GM20000 (cell line): ENCODE measurements around the gene ATP2B2.

ENCODE experiments used
- DNase-seq: peaks from one replicate; pipeline ENCODE4 v3.0.0; 2012; ENCODE audit warnings: low spot score
- CTCF ChIP-seq: IDR thresholded peaks from 2 replicates; pipeline ENCODE4 v1.5.1; 2012; ENCODE audit warnings: mild to moderate bottlenecking, control low read depth; ENCODE audit errors: extremely low read depth, missing control alignments

Gene ATP2B2

GRCh38 chr3:10528046-10528445 is 22.7 kb upstream of the ATP2B2 start:
- DNase-seq: no peak
- TF ChIP-seq CTCF: no peak

- no peak for DNase-seq
- no peak for TF ChIP-seq CTCF
Observed at GRCh38 chr3:10527295-10528001, 22.1 kb upstream of the ATP2B2 start.

DNA sequence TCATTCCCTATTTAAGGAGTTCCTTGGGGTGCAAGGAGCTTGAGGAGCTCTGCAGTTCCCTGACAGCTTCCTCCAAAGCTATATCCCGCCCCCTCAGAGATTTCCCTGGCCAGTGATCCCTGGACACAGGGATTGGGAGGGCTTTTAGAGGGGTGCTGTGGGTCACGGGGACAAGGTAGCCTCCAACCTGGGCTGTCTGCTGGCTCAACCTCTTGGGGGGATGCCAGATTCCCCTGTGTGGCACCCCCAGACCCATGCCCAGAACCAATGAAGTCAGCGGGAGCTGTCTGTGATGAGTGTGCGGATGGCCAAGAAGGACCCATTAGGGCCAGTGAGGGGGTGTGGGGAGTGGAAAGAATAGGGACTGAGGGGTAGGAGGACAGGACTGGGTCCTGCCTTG is 21.0 kb upstream of the ATP2B2 start:
- DNase-seq: no peak
- no peak for TF ChIP-seq CTCF

DNA sequence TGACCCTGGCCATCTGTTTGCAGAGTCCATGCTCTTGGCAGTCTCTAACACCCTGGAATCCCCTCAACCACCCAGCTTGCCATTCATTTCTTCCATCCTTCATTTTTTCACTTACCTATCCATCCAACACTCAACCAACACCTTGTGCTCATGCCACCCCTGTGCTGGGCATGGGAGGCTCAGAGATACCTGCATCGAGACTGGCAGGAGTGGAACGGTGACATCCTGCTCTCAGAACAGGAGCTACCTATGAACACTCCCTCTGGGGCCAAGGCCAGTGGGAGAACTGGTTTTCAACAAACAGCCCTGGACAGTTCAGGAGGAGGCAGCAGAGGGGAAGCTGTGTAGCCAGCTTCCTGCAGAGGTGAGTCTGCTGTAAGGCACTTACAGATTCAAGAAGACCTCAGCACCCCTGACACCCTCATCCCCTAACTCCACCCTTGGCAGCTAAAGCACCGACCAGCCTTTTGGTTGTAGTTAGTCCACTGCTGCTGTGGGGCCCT is 19.5 kb upstream of the ATP2B2 start:
- DNase-seq: no peak
- TF ChIP-seq CTCF: no peak

DNA sequence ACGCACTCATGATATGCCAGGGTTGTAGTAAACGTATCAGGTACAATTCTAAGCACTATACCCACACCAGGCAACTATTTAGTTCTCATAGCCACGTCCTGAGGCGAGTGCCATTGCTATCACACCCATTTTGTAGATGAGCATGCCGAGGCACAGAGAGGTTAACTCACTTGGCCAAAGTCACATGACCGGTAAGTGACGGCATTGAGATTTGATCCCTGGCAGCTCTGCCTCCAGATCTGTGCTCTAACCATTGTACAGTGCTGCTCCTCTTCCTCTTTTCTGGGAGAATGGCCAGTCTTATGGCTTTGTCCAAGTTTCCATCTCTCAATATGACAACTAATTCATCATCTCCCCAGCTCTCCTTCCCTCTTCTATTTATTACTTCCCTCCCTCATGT is 18.9 kb upstream of the ATP2B2 start:
- no peak for DNase-seq

GRCh38 chr3:10523561-10523960 is 18.2 kb upstream of the ATP2B2 start:
- no peak for DNase-seq
- no peak for TF ChIP-seq CTCF

More for the DNA sequence above, 18.9 kb upstream of the ATP2B2 start:
- TF ChIP-seq CTCF: no peak

DNA sequence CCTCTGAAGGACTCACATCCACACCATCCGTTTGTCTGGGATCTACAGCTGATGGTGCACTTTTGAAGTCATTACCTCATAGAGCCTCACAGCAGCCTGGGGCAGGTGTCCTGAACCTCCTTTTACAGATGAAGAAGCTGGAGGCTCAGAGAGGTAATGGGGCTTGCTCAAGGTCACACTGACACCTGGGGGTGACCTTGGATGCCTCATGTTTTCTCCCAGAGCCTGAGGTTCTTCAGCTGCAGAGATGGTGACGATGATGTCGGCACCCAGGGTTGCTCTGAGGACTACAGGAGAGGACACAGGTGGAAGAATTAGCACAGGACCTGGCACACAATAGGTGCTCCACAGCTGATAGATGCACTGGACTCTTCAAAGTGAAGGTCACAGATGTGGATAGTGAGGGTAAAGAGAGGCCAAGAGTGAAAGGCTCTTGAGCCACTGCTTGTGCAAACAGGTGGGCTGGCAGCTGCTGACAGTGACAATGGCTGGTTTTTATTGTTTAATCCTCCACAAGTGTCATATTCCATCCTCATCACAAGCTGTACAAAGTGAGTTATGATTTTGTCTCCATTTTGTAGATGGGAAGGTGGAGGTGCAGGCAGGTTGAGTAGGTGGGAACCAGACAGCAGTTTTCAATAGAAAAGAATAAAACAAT is 17.4 kb upstream of the ATP2B2 start:
- TF ChIP-seq CTCF: no peak
- DNase-seq: no peak
